DND-41 (cell line): ENCODE results near the gene ZNG1F.
"Not testable (repeated sequence)": the region's sequence is repeated elsewhere in the genome, so short reads cannot be mapped to it uniquely, and the experiment has no call there.

Experiments
- ATAC-seq: fragments of 200-7000 bp; cut with Tn5 transposase; 3 replicates; pipeline ENCODE4 v1.9.1; 2021; ENCODE audit warnings: low read depth; ENCODE audit not compliant: insufficient read depth
- DNase-seq: peaks from one replicate; pipeline ENCODE4 v3.0.0-alpha.2; 2020
- H2AFZ ChIP-seq: 2 replicates; pipeline ENCODE4 v1.6.0; 2012; ENCODE audit warnings: low read depth, low read length
- H3K27ac ChIP-seq: 2 replicates; pipeline ENCODE4 v1.5.1; 2012; ENCODE audit warnings: low read length, inconsistent platforms
- H3K27me3 ChIP-seq: fragments of 200-600 bp; sonication (generic); 2 replicates; pipeline ENCODE4 v1.6.0; 2012; ENCODE audit warnings: low read length, mild to moderate bottlenecking, inconsistent platforms; ENCODE audit not compliant: insufficient read depth, poor library complexity
- H3K36me3 ChIP-seq: 2 replicates; pipeline ENCODE4 v1.5.1; 2012; ENCODE audit warnings: low read length, inconsistent platforms; ENCODE audit not compliant: insufficient read depth
- H3K4me1 ChIP-seq: 2 replicates; pipeline ENCODE4 v1.5.1; 2012; ENCODE audit warnings: mild to moderate bottlenecking, low read length; ENCODE audit not compliant: insufficient read depth
- H3K4me2 ChIP-seq: 2 replicates; pipeline ENCODE4 v1.6.0; 2012; ENCODE audit warnings: mild to moderate bottlenecking, moderate library complexity, low read length, inconsistent platforms; ENCODE audit not compliant: insufficient read depth
- H3K4me3 ChIP-seq, 2 experiments: fragments of 200-600 bp in 1 of 2; shearing (Covaris generic) in 1 of 2; 2 replicates each; pipeline ENCODE4 v1.5.1; 2012 to 2016; ENCODE audit warnings: inconsistent platforms in 2 of 2, low read length in 2 of 2, mild to moderate bottlenecking in 2 of 2, low read depth in 1 of 2, moderate library complexity in 1 of 2
- H3K79me2 ChIP-seq: 2 replicates; pipeline ENCODE4 v1.6.0; 2012; ENCODE audit warnings: low read length, inconsistent platforms; ENCODE audit not compliant: insufficient read depth
- H3K9ac ChIP-seq: 2 replicates; pipeline ENCODE4 v1.6.0; 2012; ENCODE audit warnings: low read depth, mild to moderate bottlenecking, inconsistent platforms, low read length, moderate library complexity
- H3K9me3 ChIP-seq: 2 replicates; pipeline ENCODE4 v1.5.1; 2012; ENCODE audit warnings: low read length, moderate library complexity, mild to moderate bottlenecking, inconsistent platforms; ENCODE audit not compliant: insufficient read depth, severe bottlenecking
- H4K20me1 ChIP-seq: 2 replicates; pipeline ENCODE4 v1.6.0; 2012; ENCODE audit warnings: low read length; ENCODE audit not compliant: insufficient read depth
- TF ChIP-seq, protein P1 (sequence below): IDR thresholded peaks from 2 replicates; pipeline ENCODE4 v1.5.1; 2012; ENCODE audit warnings: borderline replicate concordance, low read length, moderate library complexity, mild to moderate bottlenecking; ENCODE audit not compliant: poor library complexity, severe bottlenecking; ENCODE audit errors: extremely low read depth

Gene ZNG1F

DNA sequence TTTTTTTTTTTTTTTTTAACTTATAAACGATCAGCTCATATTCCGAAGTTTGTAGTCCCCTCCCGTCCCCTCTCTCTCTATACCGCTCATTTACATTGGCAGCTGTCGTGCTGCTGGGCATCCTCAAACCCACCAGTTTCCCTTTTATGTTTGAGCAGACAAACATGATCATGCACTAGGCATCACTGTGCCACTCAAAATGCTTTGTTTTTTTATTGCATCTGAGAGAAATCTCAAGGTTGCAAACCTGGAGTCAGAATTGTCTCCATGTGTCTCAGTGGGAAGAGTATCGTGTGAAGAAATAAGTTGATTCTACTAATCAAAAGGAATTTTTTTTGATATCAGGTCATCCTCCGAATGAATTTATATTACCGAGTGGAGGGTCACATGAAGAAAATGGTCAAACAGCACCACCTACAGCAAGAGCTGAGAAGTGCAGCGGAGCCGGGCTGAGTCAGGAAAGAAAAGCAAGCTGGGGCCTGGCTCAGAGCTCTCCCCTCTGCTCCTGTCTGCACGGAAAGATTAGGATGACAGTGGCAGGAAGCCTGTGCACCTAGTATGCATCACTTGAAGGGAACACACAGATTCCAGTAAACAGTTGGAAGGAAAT lies 100.6 kb downstream of the ZNG1F start:
- peak; percentile 88 for ATAC-seq
- H3K27me3 ChIP-seq, DNase-seq, H3K79me2 ChIP-seq, H3K9me3 ChIP-seq, H3K4me2 ChIP-seq, H3K9ac ChIP-seq, H3K4me1 ChIP-seq, H2AFZ ChIP-seq, H3K36me3 ChIP-seq, H3K4me3 ChIP-seq, H4K20me1 ChIP-seq, H3K27ac ChIP-seq: not testable (repeated sequence)
- TF ChIP-seq, protein P1, sequence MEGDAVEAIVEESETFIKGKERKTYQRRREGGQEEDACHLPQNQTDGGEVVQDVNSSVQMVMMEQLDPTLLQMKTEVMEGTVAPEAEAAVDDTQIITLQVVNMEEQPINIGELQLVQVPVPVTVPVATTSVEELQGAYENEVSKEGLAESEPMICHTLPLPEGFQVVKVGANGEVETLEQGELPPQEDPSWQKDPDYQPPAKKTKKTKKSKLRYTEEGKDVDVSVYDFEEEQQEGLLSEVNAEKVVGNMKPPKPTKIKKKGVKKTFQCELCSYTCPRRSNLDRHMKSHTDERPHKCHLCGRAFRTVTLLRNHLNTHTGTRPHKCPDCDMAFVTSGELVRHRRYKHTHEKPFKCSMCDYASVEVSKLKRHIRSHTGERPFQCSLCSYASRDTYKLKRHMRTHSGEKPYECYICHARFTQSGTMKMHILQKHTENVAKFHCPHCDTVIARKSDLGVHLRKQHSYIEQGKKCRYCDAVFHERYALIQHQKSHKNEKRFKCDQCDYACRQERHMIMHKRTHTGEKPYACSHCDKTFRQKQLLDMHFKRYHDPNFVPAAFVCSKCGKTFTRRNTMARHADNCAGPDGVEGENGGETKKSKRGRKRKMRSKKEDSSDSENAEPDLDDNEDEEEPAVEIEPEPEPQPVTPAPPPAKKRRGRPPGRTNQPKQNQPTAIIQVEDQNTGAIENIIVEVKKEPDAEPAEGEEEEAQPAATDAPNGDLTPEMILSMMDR: peak; percentile 34

GRCh38 chr9:41087929-41088328 lies 101.2 kb downstream of the ZNG1F start:
- not testable (repeated sequence) for H3K4me3 ChIP-seq, H3K79me2 ChIP-seq, H3K27me3 ChIP-seq, DNase-seq, H4K20me1 ChIP-seq, H3K27ac ChIP-seq, H3K9ac ChIP-seq, H3K4me2 ChIP-seq, H3K9me3 ChIP-seq, H3K4me1 ChIP-seq, ATAC-seq, H3K36me3 ChIP-seq, H2AFZ ChIP-seq

- not testable (repeated sequence) for H3K9me3 ChIP-seq, H3K36me3 ChIP-seq, H4K20me1 ChIP-seq, ATAC-seq, H2AFZ ChIP-seq, H3K4me1 ChIP-seq, H3K27me3 ChIP-seq, H3K4me3 ChIP-seq, H3K9ac ChIP-seq, H3K79me2 ChIP-seq, H3K27ac ChIP-seq, H3K4me2 ChIP-seq, DNase-seq
Observed at GRCh38 chr9:41087157-41087780, 101.8 kb downstream of the ZNG1F start.

DNA sequence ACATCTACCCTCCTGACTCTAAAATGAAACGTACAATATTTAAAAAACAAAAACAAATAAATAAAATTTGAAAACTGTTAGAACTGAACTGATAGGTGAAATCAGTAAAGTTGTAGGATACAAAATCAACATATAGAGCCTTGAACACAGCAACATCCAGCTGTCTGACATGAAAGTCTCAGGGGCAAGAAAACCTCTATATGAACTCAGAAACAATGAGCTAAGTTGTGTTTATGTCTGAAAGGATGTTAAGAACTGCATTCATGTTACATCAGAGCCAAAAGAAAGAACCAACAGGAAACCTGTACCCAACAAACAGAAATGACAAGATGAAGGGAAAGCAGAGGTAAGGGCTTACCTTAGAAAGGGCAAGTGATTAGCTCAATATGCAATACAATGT lies 102.4 kb downstream of the ZNG1F start:
- H2AFZ ChIP-seq, H3K27me3 ChIP-seq, H3K36me3 ChIP-seq, H3K4me2 ChIP-seq, H3K27ac ChIP-seq, H4K20me1 ChIP-seq, H3K4me1 ChIP-seq, ATAC-seq, DNase-seq, H3K79me2 ChIP-seq, H3K9ac ChIP-seq, H3K9me3 ChIP-seq, H3K4me3 ChIP-seq: not testable (repeated sequence)

DNA sequence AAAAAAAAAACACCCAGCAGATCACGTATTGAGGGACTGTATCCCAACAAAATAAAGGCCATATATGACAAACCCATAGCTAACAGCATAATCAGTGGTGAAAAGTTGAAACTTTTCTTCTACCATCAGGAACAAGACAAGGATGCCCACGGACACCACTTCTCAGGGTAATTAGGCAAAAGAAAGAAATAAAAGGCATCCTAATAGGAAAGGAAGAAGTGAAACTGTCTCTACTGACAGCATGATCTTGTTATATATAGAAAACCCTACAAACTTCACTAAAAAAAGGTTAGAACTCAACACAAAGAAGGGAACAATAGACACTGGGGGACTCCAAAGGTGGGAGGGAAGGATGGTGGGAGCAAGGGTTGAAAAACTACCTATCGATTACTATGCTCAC lies 102.9 kb downstream of the ZNG1F start:
- H3K27ac ChIP-seq, H3K36me3 ChIP-seq, H3K4me3 ChIP-seq, DNase-seq, H4K20me1 ChIP-seq, ATAC-seq, H2AFZ ChIP-seq, H3K4me1 ChIP-seq, H3K9me3 ChIP-seq, H3K4me2 ChIP-seq, H3K9ac ChIP-seq, H3K79me2 ChIP-seq, H3K27me3 ChIP-seq: not testable (repeated sequence)

- not testable (repeated sequence) for ATAC-seq, H3K4me1 ChIP-seq, H3K9ac ChIP-seq, H3K79me2 ChIP-seq, H3K27ac ChIP-seq, H4K20me1 ChIP-seq, H2AFZ ChIP-seq, H3K36me3 ChIP-seq, H3K4me3 ChIP-seq, H3K4me2 ChIP-seq, H3K9me3 ChIP-seq, H3K27me3 ChIP-seq, DNase-seq
Observed at GRCh38 chr9:41082358-41082757, 106.8 kb downstream of the ZNG1F start.
